Measurements from ENCODE around the gene SASH1. TPM values are rescaled to one million over a fixed set of nuclear protein-coding genes. Genes with fewer than 3 reads are reported as not detected.

SASH1 gene
- polyA plus RNA-seq, 12 donors: 40.5 to 57.4 (median 47.6) TPM; not detected in 1

DNA sequence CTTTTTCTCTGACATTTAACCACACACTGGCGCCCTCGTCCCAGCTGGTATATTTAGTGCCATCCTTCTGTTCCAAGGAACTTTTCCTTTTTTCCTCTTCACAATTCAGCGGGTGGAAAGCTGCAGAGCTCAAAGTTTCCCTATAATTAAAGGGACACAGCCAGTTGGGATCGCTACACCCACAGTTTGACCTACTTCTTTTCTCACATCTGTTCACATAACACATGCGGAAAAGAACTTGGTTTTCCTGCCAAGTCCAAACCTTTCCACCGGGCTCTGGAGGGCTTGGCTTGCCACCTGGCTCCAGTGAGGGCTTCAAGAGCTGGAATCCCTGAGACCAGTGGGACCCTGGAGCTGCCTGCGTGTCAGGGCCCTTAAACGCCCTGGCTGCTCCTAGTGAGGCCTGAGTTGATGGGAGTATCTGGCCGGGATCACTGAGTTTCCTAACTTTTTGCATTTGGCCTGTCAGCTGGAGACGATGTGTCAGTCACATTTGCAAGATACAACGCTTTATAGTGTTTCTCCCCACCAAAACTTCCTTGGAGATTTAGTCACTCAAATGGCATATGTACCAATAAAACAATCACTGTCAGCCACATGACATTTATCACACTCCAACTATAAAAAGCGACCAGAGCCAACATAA, 176.0 kb downstream of the SASH1 start:
- DNase-seq: peak; percentile 91

GRCh38 chr6:148520109-148520841, 177.6 kb downstream of the SASH1 start:
- no peak for DNase-seq

DNA sequence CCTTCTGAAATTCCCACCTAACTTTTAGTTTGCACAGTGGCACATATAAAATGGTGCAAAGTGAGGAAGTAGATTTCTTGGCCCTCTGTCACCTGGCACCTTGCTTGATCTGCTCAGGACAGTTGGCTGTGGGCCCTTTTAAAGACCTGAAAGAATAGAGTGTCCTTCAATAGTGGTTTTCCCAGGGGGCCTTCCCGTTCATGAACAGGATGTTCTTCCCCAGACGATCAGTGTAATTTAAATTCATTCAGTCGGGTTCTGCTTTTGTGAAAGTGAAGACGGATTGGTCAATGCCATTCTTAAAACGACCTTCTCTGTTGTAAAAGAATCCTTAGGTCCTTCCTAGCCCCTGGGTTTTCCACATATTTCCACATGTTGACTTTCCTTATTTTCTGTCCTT, 178.5 kb downstream of the SASH1 start:
- no peak for DNase-seq

- no peak for DNase-seq
Measured at GRCh38 chr6:148521586-148521985, 178.9 kb downstream of the SASH1 start.

GRCh38 chr6:148523048-148523447, 180.4 kb downstream of the SASH1 start:
- no peak for DNase-seq

GRCh38 chr6:148523551-148523950, 180.9 kb downstream of the SASH1 start:
- no peak for DNase-seq

GRCh38 chr6:148524471-148524882, 181.8 kb downstream of the SASH1 start:
- no peak for DNase-seq

- DNase-seq: no peak
Measured at GRCh38 chr6:148524976-148525375, 182.3 kb downstream of the SASH1 start.

DNA sequence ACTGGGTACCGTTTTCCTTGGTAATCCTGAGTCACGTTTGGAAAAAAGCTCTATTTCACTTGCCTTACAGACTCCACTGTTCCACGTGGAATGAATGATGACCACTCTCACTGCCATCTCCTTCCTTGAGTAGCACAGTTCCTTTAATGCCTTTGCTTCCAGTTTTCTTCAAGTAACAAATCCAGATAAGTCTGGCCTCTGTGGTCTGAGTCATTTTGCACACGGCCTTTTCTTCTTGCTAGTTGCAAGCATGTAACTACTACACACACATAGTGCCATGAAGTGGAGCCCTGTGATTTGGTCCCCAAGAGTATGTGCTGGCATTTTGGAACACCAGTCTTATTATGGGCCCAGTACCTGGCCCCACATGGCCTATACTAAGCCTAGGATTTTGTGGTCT, 182.8 kb downstream of the SASH1 start:
- DNase-seq: no peak

DNA sequence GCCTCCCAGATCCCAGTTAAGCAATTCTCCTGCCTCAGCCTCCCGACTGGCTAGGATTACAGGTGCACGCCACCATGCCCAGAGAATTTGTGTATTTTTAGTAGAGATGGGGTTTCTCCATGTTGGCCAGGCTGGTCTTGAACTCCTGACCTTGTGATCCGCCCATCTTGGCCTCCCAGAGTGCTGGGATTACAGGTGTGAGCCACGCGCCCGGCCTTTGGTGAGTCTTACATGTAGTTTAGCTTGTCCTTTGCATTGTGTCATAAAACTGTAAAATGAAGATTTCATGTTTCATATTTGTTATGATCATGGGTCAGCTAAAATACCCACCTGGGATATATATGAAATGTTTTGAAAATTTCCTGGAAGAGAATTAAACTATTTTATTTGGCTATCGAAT, 183.5 kb downstream of the SASH1 start:
- DNase-seq: no peak

DNA sequence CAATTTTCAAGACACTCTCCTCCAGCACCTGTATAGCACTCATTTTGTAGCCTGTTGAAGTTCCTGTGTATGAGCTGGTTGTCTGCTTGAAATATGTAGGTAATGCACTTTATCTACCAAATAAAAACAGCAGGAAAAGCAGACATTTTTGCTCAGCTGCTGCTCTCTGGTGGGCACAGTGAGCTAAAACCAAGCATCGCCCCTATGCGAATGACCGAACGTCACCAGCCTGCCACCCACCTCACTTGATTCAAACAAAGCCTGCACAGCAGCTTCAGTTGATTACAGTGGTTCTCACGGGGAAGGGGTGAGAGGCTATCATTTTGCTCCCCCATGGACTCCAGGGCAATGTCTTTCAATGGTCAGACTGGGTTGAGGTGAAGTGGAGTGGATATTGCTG, 185.7 kb downstream of the SASH1 start:
- no peak for DNase-seq

- no peak for DNase-seq
Measured at GRCh38 chr6:148529010-148529409, 186.4 kb downstream of the SASH1 start.

- no peak for DNase-seq
Measured at GRCh38 chr6:148530394-148530953, 187.8 kb downstream of the SASH1 start.

DNA sequence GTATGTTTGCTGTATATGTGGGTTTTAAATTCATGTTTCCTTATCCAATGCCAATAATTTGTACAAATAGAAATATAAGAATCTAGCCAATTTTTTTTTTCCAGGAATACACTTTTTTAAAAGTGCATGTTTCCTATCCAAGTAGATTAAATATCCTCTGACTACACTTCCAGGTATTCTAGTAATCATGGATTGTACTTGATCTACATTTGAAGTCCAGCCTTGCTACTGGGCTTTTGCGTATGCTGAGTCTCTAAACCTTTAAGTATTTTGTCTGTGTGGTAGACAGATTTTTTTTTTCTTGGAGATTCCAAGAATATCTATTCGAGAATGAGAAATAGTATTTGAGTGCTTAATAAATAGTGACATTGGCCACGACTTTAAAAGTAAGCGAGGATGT, 188.3 kb downstream of the SASH1 start:
- DNase-seq: no peak

DNA sequence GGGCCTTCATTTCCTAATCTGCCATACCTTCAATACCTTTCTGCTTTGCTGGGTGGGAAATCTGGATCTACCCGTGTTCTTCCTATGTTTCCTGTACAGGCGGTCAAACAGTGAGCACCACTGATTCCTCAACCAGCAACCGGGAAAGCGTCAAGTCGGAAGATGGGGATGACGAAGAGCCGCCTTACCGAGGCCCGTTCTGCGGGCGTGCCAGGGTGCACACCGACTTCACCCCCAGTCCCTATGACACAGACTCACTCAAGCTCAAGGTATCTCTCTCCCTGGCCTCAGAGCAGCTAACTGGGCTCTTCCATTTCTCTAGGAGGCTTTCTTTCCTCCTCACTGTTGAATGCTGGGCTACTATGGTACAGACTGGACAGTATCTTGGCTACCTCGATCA, 190.1 kb downstream of the SASH1 start:
- DNase-seq: no peak

DNA sequence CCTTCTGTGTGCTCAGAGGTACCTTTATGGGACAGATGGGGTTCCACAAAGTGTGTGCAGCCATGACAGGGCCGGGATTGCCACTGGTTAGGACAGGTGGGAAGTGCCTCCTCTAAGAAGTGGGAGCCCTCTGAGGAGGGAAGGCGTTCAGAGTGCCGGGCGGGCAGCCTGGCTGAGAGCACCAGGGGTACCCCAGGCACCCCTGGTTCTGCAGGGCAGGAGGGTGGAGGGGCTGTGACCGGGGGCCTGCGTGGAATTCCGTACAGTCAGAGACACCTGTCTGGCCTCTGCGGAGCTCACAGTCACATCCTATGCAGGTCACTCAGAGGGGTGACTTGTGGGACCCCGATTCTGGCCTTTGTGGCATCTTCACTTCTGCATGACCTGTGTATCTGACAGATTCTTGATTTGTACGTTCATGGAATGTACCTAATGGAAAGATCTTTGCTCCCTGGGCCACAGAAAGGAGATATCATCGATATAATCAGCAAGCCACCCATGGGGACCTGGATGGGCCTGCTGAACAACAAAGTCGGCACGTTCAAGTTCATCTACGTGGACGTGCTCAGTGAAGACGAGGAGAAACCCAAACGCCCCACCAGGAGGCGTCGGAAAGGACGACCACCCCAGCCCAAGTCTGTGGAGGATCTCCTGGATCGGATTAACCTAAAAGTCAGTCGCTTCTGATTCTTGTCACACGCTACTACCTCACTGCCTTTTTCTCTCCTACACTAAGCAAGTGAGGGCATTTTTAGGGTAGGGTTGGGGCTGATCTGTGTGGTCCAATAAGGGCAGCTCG, 190.9 kb downstream of the SASH1 start:
- no peak for DNase-seq

DNA sequence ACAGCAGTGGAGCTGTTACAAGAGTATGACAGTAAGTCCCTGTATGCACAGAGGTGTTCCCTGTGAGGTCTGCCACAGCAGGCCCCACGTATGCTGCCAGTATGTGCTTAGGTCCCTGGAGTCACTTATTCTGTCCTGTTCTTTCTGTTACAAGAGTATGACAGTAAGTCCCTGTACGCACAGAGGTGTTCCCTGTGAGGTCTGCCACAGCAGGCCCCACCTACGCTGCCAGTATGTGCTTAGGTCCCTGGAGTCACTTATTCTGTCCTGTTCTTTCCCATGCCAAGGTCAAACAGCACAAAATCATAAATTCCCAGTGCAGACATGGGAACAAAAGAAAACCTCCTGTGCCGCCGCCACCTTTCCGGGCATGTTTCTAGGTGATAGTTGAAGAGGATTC, 192.2 kb downstream of the SASH1 start:
- no peak for DNase-seq

DNA sequence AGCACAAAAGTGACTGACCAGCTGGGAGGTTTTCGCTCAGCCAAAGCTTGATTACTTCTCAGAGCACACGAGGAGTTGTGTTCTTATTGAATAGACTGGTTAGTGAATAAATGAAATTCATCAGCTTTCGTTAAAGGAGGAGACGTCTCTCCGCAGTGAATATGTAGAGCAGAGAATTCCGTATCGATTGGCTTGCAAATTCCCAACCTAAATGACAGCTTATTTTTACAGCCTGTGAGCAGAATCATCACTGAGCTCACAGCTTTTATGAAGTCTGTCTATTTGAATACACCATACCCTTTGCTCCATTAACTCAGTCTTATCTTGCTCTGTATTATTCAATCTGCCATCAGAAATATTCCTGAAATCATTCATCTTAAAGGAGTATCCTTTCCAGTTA, 192.7 kb downstream of the SASH1 start:
- DNase-seq: no peak

DNA sequence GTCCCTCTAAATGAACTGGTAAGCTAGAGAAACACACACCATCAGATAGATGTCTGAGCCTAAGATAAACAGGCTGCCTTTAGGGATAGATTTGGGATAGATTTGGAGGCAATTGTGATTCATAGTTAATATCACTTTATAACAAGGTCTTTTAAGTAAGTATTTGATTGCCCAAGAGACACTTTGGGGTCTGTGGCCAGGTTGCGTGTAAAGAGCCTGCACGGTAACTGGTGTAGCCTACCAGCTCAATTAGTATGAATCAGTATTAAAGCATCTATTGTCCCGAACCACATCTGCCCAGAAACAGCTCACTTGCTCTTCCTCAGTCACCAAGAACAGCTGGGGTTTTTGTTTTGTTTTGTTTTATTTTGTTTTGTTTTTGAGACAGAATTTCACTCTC, 193.3 kb downstream of the SASH1 start:
- no peak for DNase-seq

DNA sequence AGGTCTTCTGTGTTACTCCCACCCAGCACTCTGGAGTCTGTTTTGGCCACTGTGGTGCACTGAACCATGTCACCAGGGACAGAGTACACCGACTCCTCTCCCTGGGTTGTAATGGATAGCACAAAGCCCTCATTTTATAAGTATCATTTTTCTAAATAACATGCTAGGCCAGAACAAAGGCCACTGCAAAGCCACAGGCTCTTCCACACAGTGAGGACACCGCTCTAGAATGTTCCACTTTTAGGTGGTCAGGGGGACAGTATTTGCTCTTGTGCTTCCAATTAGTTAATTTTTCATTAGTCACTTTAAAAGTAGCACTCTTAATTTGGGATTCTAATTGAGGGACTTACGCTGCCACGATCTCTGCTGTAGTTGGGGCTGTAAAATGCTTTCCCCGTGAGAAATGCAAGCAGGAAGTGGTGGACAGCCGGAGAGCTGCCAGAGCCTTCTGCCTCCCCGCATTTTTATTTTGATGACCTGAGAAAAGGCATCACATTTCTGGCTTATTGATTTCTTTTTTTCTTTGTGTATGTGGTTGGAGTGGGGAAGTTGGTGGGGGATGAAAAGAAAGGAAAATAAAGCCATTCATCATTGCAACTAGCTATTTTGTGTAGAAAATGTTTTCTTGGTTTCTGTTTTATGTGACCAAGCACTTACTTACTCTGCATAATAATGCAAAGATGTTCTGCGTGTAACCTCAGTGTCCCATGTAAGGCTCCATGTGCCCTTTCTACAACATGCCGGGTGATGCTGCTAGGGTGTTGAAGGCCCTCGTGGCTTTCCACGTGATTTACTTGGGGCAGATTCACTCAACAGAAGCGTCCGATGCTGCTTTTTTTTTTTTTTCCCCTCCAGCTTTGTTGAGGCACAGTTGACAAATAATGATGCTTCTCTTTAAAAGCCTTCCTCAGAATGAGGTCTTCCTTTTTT, 195.9 kb downstream of the SASH1 start:
- no peak for DNase-seq

DNA sequence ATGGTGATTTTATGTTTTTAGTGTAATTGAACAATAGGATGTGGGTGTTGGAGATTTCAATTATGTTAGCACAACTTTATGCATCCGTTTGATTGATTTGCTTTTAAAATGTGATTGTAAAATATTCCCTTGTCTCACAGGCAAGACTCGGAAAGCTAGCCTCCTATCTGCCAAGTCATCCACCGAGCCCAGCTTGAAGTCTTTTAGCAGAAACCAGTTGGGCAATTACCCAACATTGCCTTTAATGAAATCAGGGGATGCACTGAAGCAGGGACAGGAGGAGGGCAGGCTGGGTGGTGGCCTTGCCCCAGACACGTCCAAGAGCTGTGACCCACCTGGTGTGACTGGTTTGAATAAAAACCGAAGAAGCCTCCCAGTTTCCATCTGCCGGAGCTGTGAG, 200.9 kb downstream of the SASH1 start:
- no peak for DNase-seq
